Trophoblast cell (in vitro differentiated cells and primary cell): ENCODE results near the gene ASTN2.
A peak's percentile ranks its signal among the peaks of the same experiment; 100 is the strongest.

ENCODE experiments used
- DNase-seq, 2 donors: peaks; one replicate each; pipeline ENCODE4 v3.0.0-alpha.2; 2016
- H2AFZ ChIP-seq: 2 replicates; pipeline ENCODE4 v1.6.1; 2013; ENCODE audit warnings: low read length, moderate library complexity, mild to moderate bottlenecking; ENCODE audit not compliant: insufficient read depth, poor library complexity
- H2AK5ac ChIP-seq: 2 replicates; pipeline ENCODE4 v1.6.1; 2013; ENCODE audit warnings: mild to moderate bottlenecking, low read length
- H2BK120ac ChIP-seq: 2 replicates; pipeline ENCODE4 v1.6.1; 2013; ENCODE audit warnings: low read length, mild to moderate bottlenecking, moderate library complexity; ENCODE audit not compliant: insufficient read depth, poor library complexity
- H2BK12ac ChIP-seq: 2 replicates; pipeline ENCODE4 v1.6.1; 2013; ENCODE audit warnings: mild to moderate bottlenecking, low read length, moderate library complexity
- H2BK5ac ChIP-seq: 2 replicates; pipeline ENCODE4 v1.6.1; 2013; ENCODE audit warnings: low read length, low read depth, moderate library complexity, mild to moderate bottlenecking; ENCODE audit not compliant: poor library complexity
- H3K14ac ChIP-seq: 2 replicates; pipeline ENCODE4 v1.6.1; 2013; ENCODE audit warnings: mild to moderate bottlenecking, low read length
- H3K18ac ChIP-seq: 2 replicates; pipeline ENCODE4 v1.6.1; 2013; ENCODE audit warnings: mild to moderate bottlenecking, low read length
- H3K23ac ChIP-seq: 2 replicates; pipeline ENCODE4 v1.6.1; 2013; ENCODE audit warnings: low read length
- H3K27ac ChIP-seq: 2 replicates; pipeline ENCODE4 v1.5.1; 2013; ENCODE audit warnings: low read depth, mild to moderate bottlenecking, inconsistent platforms, low read length, moderate library complexity
- H3K27me3 ChIP-seq: 2 replicates; pipeline ENCODE4 v1.6.1; 2013; ENCODE audit warnings: inconsistent platforms, mild to moderate bottlenecking, low read length, moderate library complexity; ENCODE audit not compliant: insufficient read depth
- H3K36me3 ChIP-seq, 2 experiments: 1 replicate in 1 of 2; 2 replicates in 1 of 2; pipeline ENCODE4 v1.6.1; 2013; ENCODE audit warnings: low read length in 2 of 2, mild to moderate bottlenecking in 2 of 2, moderate library complexity in 1 of 2; ENCODE audit not compliant: insufficient read depth in 2 of 2, control insufficient read depth in 1 of 2
- H3K4ac ChIP-seq: 2 replicates; pipeline ENCODE4 v1.6.1; 2013; ENCODE audit warnings: low read depth, mild to moderate bottlenecking, low read length, moderate library complexity
- H3K4me1 ChIP-seq, 2 experiments: 1 replicate in 1 of 2; 2 replicates in 1 of 2; pipeline ENCODE4 v1.6.1; 2013; ENCODE audit warnings: low read length in 2 of 2, mild to moderate bottlenecking in 2 of 2, moderate library complexity in 1 of 2; ENCODE audit not compliant: insufficient read depth in 2 of 2, control insufficient read depth in 1 of 2
- H3K4me2 ChIP-seq: 2 replicates; pipeline ENCODE4 v1.6.1; 2013; ENCODE audit warnings: inconsistent platforms, mild to moderate bottlenecking, low read length, moderate library complexity
- H3K4me3 ChIP-seq: 2 replicates; pipeline ENCODE4 v1.5.1; 2013; ENCODE audit warnings: mild to moderate bottlenecking, low read depth, low read length, inconsistent platforms
- H3K79me1 ChIP-seq: one replicate; pipeline ENCODE4 v1.6.1; 2013; ENCODE audit warnings: low read length
- H3K79me2 ChIP-seq: 2 replicates; pipeline ENCODE4 v1.6.1; 2013; ENCODE audit warnings: low read length, mild to moderate bottlenecking; ENCODE audit not compliant: control insufficient read depth, insufficient read depth, poor library complexity
- H3K9ac ChIP-seq: 2 replicates; pipeline ENCODE4 v1.6.1; 2013; ENCODE audit warnings: mild to moderate bottlenecking, low read length
- H3K9me3 ChIP-seq: 2 replicates; pipeline ENCODE4 v1.6.1; 2013; ENCODE audit warnings: low read depth, mild to moderate bottlenecking, control low read depth, inconsistent platforms, low read length; ENCODE audit not compliant: insufficient read depth
- H4K12ac ChIP-seq: 2 replicates; pipeline ENCODE4 v1.6.1; 2013; ENCODE audit warnings: low read depth, mild to moderate bottlenecking, low read length, moderate library complexity
- H4K8ac ChIP-seq: 2 replicates; pipeline ENCODE4 v1.6.1; 2013; ENCODE audit warnings: low read depth, mild to moderate bottlenecking, low read length, moderate library complexity
- H4K91ac ChIP-seq: one replicate; pipeline ENCODE4 v1.6.1; 2013; ENCODE audit warnings: low read depth, mild to moderate bottlenecking, low read length, moderate library complexity
- WGBS: extraction: QIAGEN DNeasy Blood & Tissue Kit; methylation state at CpG from one replicate; pipeline ENCODE4 v1.1.7; 2013; ENCODE audit warnings: missing lambda C conversion rate; ENCODE audit not compliant: insufficient read length, insufficient coverage; ENCODE audit errors: extremely low coverage; 5-methylcytosine and 5-hydroxymethylcytosine counted together

ASTN2 gene

DNA sequence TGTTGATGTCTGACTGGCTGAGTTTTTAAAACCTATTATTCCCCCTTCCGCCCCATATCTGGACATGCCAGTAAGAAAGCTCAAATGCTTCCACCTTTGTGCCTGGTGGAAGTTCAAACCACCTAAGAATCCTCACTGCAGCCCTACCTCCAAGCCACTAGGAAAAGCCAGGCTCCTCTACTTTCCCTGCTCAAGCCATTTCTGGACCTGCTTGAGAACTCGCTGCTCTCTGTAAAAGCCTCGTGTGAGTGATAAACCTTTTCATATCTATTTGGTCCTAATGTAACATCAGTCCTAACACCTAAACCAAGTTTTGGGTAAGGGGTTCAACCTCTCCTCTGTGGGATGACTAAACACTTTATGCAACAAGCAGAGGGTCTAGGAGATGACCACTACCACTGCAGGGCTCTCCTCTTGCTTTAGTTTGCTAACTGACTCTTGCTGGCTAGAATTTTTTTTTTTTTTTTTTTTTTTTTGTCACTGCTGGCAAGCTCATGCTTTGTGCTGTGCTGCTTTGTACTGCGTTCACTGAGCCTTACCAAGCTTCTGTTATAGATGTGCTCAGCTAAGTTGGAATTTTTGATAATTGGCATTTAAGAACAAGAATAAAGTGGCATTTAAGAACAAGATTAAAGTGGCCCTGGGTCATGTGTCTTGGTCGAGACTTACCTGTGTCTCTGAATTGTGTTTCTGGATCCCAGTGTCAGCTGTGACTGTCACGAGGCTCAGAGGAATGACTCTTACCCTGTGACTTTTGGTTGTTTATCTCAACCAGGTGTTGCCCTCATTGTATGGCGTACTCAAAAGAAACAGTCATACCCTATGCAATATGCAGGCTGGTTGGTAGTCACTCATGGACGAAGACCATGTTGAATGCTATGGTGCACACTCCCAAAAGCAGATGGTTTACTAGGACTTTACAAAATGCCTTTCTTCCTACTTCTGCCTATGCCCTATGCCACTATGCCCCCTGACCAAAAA is 708.3 kb downstream of the ASTN2 start:
- H3K27ac ChIP-seq, result no peak overlapping the region
- no peaks in the 10 kb centered on the region for H3K9me3 ChIP-seq
- no peak overlapping the region for H3K4me3 ChIP-seq
- H3K36me3 ChIP-seq, result no peaks in the 10 kb centered on the region
- no peak overlapping the region for H3K18ac ChIP-seq
- H4K91ac ChIP-seq, result no peak overlapping the region
- H2AFZ ChIP-seq, result no peak overlapping the region
- peak; percentile 80 to 84 for DNase-seq
- WGBS, result no CpG with 5 or more reads among the region's 8 CpGs
- H3K14ac ChIP-seq, result no peak overlapping the region
- no peak overlapping the region for H3K9ac ChIP-seq
- H2BK12ac ChIP-seq, result no peak overlapping the region
- no peak overlapping the region for H3K4ac ChIP-seq
- H3K27me3 ChIP-seq, result no peaks in the 10 kb centered on the region
- no peaks in the 10 kb centered on the region for H3K4me1 ChIP-seq
- H2BK120ac ChIP-seq, result no peak overlapping the region
- H3K4me2 ChIP-seq, result no peak overlapping the region
- H3K79me2 ChIP-seq, result no peaks in the 10 kb centered on the region
- H2BK5ac ChIP-seq, result no peak overlapping the region
- H3K23ac ChIP-seq, result no peak overlapping the region
- no peak overlapping the region for H4K8ac ChIP-seq
- H4K12ac ChIP-seq, result no peak overlapping the region
- no peak overlapping the region for H2AK5ac ChIP-seq
- no peaks in the 10 kb centered on the region for H3K79me1 ChIP-seq

DNA sequence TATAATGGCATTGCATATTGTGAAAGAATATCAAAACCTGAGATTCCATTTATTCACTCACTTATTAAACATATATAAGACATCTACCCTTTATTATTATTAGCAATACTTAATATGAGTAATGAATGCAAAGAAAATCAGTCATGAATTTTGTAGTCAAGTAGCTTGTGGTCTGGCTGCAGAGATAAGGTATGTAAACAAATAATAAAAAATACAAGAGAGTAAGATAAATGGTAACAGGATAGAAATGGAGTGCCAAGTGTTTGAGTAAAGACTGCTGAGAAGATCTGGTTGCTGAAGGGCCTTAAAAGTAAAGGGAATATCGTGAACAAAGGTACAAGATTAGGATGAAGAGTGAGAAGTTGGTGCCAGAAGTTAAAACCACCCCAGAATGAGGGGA is 709.3 kb downstream of the ASTN2 start:
- Histone ChIP-seq H3K79me1 (no peaks in the 10 kb centered on the region), H3K18ac (no peak overlapping the region), H3K4me2 (no peak overlapping the region), H4K91ac (no peak overlapping the region), H3K79me2 (no peaks in the 10 kb centered on the region), H3K27ac (no peak overlapping the region), H2BK5ac (no peak overlapping the region), H4K8ac (no peak overlapping the region), H3K9me3 (no peaks in the 10 kb centered on the region), H3K4me3 (no peak overlapping the region), H2BK12ac (no peak overlapping the region), H2BK120ac (no peak overlapping the region), H2AK5ac (no peak overlapping the region), H3K23ac (no peak overlapping the region), H3K36me3 (no peaks in the 10 kb centered on the region), H4K12ac (no peak overlapping the region), H3K4ac (no peak overlapping the region), H3K14ac (no peak overlapping the region), H2AFZ (no peak overlapping the region), H3K9ac (no peak overlapping the region), H3K27me3 (no peaks in the 10 kb centered on the region), H3K4me1 (no peaks in the 10 kb centered on the region)
- DNase-seq, result no peak
- no CpG with 5 or more reads among the region's 1 CpG for WGBS

DNA sequence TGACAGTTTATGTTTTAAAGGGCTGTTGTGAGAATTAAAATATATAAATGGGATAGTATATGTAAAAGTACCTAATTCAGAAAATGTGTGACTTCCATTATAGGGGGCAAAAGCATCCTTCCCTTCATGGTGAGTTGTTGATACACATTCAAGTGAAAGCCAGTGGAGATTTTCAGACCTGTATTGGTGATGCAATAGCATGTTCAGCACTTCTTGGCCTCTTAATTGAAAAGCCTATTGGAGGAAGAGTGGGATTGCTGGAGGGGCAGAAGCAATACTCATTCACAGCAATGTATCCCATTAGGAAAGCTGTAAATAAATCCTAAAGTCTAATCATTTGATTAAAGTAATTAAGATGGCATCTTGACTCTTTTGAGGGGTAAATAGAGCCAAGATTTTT is 710.4 kb downstream of the ASTN2 start:
- no peak for DNase-seq
- Histone ChIP-seq H3K14ac (no peak overlapping the region), H3K4me3 (no peak overlapping the region), H2AK5ac (no peak overlapping the region), H3K4ac (no peak overlapping the region), H3K9ac (no peak overlapping the region), H3K4me2 (no peak overlapping the region), H3K79me1 (no peaks in the 10 kb centered on the region), H4K8ac (no peak overlapping the region), H4K91ac (no peak overlapping the region), H3K27me3 (no peaks in the 10 kb centered on the region), H3K27ac (no peak overlapping the region), H3K18ac (no peak overlapping the region), H3K23ac (no peak overlapping the region), H2AFZ (no peak overlapping the region), H3K9me3 (no peaks in the 10 kb centered on the region), H3K4me1 (no peaks in the 10 kb centered on the region), H4K12ac (no peak overlapping the region), H3K79me2 (no peaks in the 10 kb centered on the region), H2BK5ac (no peak overlapping the region), H2BK12ac (no peak overlapping the region), H2BK120ac (no peak overlapping the region), H3K36me3 (peaks cover under 1 to 6% of the 10 kb centered on the region in 2 experiments)

DNA sequence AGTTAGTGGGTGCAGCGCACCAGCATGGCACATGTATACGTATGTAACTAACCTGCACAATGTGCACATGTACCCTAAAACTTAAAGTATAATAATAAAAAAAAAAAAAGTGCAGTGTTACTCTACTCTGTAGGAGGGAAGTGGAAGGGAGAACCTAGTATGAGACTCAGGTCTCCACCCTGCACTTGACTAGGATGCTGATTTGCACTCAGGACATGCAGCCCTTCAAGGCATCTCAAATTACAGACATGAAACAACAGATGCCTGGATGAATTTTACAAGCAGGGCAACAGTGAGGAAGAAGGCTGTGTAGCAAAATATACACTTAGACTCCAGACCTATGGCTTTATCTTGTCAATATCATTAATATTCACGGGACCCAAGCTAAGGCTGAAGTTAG is 711.2 kb downstream of the ASTN2 start:
- H3K4me3 ChIP-seq, result no peak overlapping the region
- no peak overlapping the region for H3K4me2 ChIP-seq
- H3K18ac ChIP-seq, result no peak overlapping the region
- no peak overlapping the region for H4K12ac ChIP-seq
- no peak overlapping the region for H3K27ac ChIP-seq
- H3K4ac ChIP-seq, result no peak overlapping the region
- no peaks in the 10 kb centered on the region for H3K79me2 ChIP-seq
- no peak overlapping the region for H2AFZ ChIP-seq
- peaks cover 8 to 15% of the 10 kb centered on the region in 2 experiments for H3K36me3 ChIP-seq
- H2BK5ac ChIP-seq, result no peak overlapping the region
- H3K4me1 ChIP-seq, result no peaks in the 10 kb centered on the region
- no peak overlapping the region for H4K91ac ChIP-seq
- no peaks in the 10 kb centered on the region for H3K27me3 ChIP-seq
- H2BK120ac ChIP-seq, result no peak overlapping the region
- H3K9ac ChIP-seq, result no peak overlapping the region
- DNase-seq, result no peak
- H3K23ac ChIP-seq, result no peak overlapping the region
- H3K9me3 ChIP-seq, result peaks cover 3% of the 10 kb centered on the region
- no peaks in the 10 kb centered on the region for H3K79me1 ChIP-seq
- no peak overlapping the region for H2BK12ac ChIP-seq
- WGBS, result no CpG with 5 or more reads among the region's 3 CpGs
- H2AK5ac ChIP-seq, result no peak overlapping the region
- no peak overlapping the region for H3K14ac ChIP-seq
- no peak overlapping the region for H4K8ac ChIP-seq
